GM12891 (cell line): ENCODE results near the gene SWSAP1.

Experiments
- POLR2A ChIP-seq: IDR thresholded peaks from 2 replicates; pipeline ENCODE4 v1.6.1; 2011; ENCODE audit warnings: low read depth, low read length, control low read depth
- POLR2AphosphoS5 ChIP-seq: IDR thresholded peaks from 2 replicates; pipeline ENCODE4 v1.6.1; 2011; ENCODE audit warnings: low read depth, low read length, control low read depth
- TAF1 ChIP-seq: IDR thresholded peaks from 2 replicates; pipeline ENCODE4 v1.6.1; 2011; ENCODE audit warnings: low read depth, low read length, control low read depth

DNA sequence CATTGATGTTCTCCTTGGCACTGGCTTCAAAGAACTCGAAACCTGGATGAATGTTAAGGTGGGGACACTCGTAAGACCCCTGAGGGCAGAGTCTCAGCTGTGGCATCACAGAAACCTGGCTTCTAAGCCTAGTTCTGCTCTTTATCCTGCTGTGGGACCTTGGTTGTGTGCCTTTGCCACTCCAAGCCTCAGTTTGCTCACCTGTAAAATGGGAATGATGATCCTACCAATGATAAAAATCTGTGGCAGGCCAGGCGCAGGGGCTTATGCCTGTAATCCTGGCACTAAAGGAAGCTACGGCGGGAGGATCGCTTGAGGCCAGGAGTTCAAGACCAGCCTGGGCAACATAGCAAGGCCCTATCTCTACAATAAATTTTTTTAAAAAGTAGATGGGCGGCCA is 48.9 kb upstream of the SWSAP1 start:
- TF ChIP-seq TAF1 = no peak
- no peak for TF ChIP-seq POLR2A
- TF ChIP-seq POLR2AphosphoS5 = no peak
